Measurements from ENCODE around the gene ZNF346.

- TF ChIP-seq CREB1 (IDR thresholded peaks at IDR 0.05; ENCODE audit: low read depth) (no peak), NR2C1 (IDR thresholded peaks at IDR 0.05) (no peak), ATF7 (IDR thresholded peaks at IDR 0.05; ENCODE audit: low read depth) (no peak), ZNF274 (IDR thresholded peaks at IDR 0.05; ENCODE audit: insufficient read depth, insufficient read length) (no peak)
Observed at GRCh38 chr5:177103523-177104253, 81.2 kb downstream of the ZNF346 start.
